GM12874 (cell line): Measurements from ENCODE around the gene SORBS1.

ENCODE experiments used
- TF ChIP-seq, protein P1 (sequence below): IDR thresholded peaks from 2 replicates; pipeline ENCODE4 v1.5.1; 2011; ENCODE audit warnings: low read depth, mild to moderate bottlenecking, control low read depth, low read length, moderate library complexity; ENCODE audit not compliant: insufficient read depth

Gene SORBS1

DNA sequence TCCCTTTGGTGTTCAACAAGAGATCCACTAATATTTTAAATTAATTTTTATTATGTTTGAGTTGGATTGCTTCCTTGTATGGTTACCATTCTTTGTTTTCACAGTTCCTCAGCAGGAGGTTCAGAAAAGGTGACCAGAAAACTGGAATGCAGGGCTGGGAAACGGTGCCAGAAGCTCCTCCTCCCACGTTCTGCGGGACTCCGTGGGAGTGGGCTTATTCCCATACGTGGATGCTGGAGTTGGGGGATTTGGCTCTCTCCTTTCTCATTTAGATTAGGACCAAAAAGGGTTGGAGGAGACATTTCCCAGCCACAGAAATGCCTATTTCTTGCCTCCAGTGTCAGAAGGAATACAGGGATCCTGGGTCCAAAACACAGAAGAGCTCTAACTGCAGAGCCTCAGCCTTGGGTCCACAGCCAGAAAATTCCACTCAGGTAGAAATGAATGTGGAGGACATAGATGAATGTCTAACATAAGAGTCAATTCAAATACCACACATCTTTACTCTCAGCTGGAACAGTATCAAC, 56.0 kb downstream of the SORBS1 start:
- TF ChIP-seq, protein P1, sequence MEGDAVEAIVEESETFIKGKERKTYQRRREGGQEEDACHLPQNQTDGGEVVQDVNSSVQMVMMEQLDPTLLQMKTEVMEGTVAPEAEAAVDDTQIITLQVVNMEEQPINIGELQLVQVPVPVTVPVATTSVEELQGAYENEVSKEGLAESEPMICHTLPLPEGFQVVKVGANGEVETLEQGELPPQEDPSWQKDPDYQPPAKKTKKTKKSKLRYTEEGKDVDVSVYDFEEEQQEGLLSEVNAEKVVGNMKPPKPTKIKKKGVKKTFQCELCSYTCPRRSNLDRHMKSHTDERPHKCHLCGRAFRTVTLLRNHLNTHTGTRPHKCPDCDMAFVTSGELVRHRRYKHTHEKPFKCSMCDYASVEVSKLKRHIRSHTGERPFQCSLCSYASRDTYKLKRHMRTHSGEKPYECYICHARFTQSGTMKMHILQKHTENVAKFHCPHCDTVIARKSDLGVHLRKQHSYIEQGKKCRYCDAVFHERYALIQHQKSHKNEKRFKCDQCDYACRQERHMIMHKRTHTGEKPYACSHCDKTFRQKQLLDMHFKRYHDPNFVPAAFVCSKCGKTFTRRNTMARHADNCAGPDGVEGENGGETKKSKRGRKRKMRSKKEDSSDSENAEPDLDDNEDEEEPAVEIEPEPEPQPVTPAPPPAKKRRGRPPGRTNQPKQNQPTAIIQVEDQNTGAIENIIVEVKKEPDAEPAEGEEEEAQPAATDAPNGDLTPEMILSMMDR: no peak

- TF ChIP-seq, protein P1: no peak
Measured at GRCh38 chr10:95504246-95504691, 56.9 kb downstream of the SORBS1 start.

- TF ChIP-seq, protein P1: no peak
Measured at GRCh38 chr10:95503526-95503925, 57.6 kb downstream of the SORBS1 start.

- TF ChIP-seq, protein P1: no peak
Measured at GRCh38 chr10:95503001-95503400, 58.2 kb downstream of the SORBS1 start.

- TF ChIP-seq, protein P1: no peak
Measured at GRCh38 chr10:95502377-95502776, 58.8 kb downstream of the SORBS1 start.

DNA sequence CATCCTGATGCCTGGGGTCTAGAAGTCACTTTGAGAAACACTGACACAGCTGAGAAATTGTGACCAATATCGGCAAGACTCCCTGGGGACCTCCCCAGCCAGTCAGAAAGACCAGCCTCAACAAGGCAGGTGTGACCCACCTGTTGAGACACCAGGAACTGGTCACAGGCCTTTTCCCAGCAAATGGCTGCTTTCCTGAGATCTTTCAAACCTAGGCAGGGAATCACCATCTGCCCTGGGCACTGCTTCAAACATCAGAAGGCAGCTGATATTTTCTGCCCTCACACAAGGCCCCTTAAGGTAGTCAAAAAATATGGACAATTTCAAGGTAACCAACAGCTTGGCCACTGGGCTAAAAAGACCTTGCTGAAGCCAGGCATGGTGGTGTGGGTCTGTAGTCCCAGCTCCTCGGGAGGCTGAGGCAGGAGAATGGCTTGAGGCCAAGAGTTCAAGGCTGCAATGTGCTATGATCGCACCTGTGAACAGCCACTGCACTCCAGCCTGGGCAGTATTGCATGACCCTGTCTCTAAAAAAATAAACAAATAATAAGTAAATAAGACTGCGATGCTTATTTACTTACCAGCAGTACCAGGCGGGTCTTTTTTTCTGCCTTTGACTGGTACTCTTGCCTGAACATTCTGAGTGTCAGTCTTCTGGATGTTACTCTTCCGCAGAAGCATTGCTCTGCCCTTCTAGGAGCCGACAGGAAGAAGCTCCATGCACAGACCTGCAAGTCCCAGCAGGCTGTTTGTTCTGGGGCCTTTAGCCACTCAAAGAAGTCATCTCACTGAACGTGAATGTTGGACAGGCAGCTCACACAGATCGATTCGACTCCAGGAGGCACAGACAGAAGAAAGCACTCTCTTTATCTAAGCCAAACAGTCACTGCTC, 59.7 kb downstream of the SORBS1 start:
- TF ChIP-seq, protein P1: no peak

DNA sequence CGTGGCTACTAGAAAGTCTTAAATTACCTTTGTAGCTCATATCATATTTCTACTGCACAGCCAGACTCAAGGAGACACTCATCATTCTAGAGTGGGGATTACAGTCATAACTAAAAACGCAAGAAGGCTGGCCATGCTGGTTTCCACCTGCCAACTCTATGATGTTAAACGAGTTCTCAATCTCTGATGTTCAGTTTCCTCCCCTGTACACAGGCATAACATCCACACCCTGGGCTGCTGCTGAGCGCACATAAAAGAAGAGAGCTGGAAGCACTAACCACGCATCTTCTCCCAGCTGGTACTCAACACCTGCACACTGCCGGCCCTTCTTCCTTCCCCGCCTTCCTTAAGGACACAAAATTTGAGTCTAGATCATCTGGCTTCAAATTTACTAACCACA, 60.5 kb downstream of the SORBS1 start:
- TF ChIP-seq, protein P1: no peak
